Stimulated activated CD4-positive, alpha-beta T cell treated with anti-CD3 and anti-CD28 coated beads, Interleukin-4, amount 100 ng/mL, for 24 hours (primary cell): ENCODE measurements around the gene MBOAT2.
A peak's percentile ranks its signal among the peaks of the same experiment; 100 is the strongest.
"Not testable (repeated sequence)": the region's sequence is repeated elsewhere in the genome, so short reads cannot be mapped to it uniquely, and the experiment has no call there.

ENCODE experiments used
- DNase-seq: peaks from one replicate; pipeline ENCODE4 v3.0.0-alpha.2; 2020

The MBOAT2 gene

DNA sequence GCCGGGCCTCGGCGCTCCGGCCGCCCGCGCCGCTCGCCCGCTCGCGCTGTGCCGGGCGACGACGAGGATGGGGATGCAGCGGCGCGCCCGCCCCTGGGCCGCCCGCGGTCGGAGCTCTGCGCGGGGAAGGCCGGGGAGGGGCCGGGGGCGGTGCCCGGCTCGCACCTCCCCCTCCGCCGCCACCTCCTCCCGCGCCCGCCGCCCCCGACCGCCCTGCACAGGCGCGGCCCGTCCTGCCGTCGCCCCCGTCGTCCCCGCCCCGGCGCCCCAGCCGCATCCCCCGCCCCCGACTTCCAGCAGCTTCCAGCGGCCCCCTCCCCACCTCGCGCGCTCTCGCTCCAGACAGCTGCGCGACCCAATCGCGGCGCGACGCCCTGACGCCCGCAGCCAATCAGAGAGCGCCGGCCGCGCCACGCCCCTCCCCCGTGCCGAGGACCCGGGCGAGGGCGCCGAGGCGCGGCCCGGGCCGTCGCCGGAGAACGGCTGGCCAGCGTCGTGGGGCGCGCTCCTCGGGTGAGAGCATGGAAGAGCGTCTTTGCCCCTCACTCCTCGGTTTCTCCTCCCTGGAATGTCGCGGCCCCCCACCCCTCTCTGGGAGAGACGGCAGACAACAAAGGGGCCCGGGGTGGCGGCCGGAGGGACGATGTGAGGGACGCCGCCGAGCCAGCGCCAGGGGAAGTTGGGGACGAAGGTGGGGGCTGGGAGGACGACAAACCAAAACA, at the start of gene MBOAT2:
Gene MBOAT2 (minus strand): TSS at position 69 of the 722 bp plus-strand sequence. CDS start 70 bp downstream, outside the sequence.
- DNase-seq = peak; percentile 72

GRCh38 chr2:9052821-9053533, 49.5 kb upstream of the MBOAT2 start:
- no peak for DNase-seq

- not testable (repeated sequence) for DNase-seq
Observed at GRCh38 chr2:9051451-9051850, 48.0 kb upstream of the MBOAT2 start.

DNA sequence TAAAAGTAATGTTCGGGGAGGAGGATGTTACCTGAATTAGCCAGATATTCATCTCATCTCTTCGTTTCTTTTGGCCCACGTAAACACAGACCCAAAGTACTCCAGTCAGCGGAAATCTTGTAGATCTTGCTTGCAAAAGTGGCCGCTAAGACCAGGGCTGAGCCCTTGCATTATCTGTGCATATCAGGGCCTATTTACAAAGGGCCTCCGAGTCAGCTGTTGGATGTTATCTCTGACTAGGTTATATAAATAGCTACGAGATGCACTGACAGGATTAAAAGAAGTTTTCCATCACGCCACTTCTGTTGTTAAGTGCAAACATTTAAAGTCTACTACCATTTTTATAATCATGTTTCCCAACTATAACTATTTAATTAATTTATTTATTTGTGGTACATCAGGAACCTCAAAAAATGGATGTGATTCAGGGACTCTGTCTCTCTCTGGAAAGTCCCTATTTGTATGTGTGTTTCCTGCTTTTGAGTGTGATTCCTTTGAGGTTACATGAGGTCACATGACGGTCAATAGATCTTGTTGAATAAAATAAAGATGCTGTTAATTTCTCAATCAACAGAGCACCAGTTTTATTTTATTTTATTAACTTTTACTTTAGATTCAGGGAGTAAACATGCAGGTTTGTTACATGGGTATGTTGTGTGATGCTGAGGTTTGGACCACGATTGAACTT, 46.8 kb upstream of the MBOAT2 start:
- no peak for DNase-seq

DNA sequence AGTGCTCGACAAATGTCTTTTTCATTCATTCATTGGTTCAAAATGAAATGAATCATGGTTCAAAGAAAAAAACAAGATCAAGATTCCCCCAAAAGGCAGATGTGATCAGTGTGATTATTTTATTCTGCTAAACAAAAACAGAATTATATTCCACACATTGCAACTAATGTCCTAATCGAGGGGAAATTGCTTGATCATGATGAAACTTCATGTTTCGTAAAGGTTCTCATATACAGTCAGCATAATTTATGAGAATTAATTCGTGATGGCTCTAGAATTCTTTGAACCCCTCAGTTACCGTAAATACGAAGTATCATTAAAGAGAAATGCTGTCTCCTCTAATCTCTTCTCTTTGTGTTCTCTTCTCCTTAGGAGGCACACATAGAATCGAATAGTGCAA, 42.1 kb upstream of the MBOAT2 start:
- no peak for DNase-seq

DNA sequence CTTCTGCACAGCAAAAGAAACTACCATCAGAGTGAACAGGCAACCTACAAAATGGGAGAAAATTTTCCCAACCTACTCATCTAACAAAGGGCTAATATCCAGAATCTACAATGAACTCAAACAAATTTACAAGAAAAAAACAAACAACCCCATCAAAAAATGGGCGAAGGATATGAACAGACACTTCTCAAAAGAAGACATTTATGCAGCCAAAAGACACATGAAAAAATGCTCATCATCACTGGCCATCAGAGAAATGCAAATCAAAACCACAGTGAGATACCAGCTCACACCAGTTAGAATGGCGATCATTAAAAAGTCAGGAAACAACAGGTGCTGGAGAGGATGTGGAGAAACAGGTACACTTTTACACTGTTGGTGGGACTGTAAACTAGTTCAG, 40.0 kb upstream of the MBOAT2 start:
- not testable (repeated sequence) for DNase-seq

- no peak for DNase-seq
Observed at GRCh38 chr2:9037166-9037565, 33.7 kb upstream of the MBOAT2 start.

DNA sequence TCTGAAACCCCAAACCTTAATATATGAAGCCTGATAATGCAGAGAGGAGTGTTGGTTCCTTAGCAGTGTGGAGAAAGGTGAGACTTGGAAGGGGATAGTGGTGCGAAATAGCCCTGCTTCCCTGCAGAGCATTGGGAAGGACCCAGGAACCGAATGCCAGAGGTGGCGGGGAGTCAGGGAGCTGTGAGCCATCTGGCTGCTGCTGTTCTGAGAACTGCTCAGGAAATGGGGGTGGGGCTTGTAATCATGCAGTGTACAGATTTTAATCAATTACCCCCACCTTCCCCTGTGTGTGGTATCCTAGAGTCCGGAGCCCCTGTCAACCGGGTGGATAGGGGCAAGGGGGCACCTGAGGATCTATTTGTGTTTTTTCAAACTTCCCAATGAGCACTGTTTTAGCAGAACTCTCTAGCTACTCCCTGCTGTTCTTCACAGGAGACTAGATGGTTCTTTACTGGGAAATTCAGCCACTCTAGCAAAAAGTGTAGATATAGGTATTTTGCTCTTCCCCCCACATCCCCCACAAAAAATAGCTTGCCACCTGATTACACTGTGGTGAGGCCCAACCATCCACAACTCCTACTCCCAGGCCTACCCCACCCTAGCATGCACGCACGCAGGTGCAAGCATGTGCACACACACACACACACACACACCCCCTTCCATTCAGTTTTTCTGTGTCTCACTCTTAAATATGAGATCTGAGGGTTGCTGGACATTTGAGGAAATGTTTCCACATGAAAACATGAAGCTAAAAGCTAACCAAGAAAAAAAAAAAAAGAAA, 30.1 kb upstream of the MBOAT2 start:
- no peak for DNase-seq

DNA sequence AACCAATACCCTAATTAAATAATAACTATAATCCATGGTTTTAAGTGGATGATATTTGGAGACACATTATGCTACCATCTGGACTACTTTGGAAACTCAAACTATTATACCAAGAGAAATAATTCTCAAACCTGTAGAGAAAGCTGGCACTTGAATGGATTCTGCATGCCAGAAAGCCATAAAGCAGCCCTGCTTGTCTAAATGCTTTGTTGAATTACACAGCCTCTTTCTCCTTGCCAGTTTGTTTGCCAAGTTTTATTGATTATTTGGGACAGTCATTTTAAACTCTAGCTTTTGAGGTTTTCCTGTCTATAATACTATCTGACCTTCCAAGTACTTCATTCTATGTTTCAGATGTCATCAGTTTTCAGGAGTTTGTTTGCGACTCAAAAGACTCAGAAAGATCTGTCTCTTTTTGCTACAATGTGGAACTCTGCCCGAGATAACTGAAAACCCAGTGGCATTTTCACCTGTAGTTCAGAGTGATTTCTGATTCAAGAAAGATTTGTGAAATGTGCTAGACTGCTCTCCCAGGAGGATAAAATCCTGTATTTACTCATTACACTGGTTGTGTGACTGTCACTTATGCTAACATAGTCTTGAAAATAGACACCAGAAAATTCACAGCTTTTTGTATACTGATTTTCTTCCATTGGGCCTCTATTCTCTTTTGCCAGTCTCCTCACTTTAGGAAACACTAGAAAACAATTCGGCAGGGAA, 29.2 kb upstream of the MBOAT2 start:
- no peak for DNase-seq

DNA sequence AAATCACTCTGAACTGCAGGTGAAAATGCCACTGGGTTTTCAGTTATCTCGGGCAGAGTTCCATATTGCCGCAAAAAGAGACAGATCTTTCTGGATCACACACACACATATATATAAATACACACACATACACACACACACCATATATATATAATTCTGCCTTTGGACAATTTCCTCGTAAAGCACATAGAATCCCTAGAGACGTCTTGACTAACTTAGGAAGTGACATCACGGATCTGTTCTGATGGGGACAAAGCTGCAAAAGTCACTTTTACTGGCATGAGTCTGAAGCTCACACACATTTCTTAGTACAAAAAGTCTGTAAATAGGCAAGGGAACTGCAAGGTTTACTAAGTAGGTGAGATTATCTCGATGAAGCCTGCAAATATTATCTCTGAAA, 28.6 kb upstream of the MBOAT2 start:
- DNase-seq = no peak

DNA sequence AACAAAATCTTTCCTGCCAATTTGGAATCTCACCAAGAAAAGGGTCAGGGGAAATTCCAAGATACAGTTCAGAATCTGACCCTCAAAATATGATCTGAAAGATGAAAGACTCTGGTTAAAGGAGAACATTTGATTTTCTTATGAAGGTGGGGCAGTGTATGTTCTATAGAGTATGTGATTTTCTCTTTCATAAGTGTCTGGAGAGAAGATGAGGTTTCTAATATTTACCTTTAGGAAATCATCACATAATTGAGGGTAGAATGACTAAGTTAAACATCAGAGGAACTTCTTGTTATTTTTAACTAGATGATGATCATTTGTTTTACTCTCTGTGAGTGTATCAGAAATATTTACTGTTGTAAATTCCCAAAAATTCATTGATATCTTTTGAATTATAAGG, 27.8 kb upstream of the MBOAT2 start:
- DNase-seq = no peak

GRCh38 chr2:9030841-9031240, 27.4 kb upstream of the MBOAT2 start:
- no peak for DNase-seq

DNA sequence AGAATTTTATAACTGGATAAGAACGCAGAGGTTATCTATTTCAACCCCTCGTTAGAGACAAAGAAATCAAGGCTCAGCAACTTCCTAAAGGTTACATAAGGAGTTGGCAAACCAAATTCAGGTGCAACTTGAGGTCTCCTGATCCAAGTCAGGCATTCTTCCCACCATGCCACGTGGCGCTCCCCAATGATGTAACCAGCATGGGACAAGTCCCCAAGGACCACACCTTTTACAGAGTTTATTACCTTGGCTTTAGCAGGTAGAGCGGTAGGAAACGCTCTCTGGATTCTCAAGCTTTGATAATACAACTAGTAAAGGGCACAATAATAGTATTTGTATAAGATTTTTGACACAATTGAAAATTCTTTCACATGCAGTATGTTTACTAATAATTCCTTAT, 26.7 kb upstream of the MBOAT2 start:
- no peak for DNase-seq

- DNase-seq = no peak
Observed at GRCh38 chr2:9029721-9030120, 26.2 kb upstream of the MBOAT2 start.

GRCh38 chr2:9027884-9028283, 24.4 kb upstream of the MBOAT2 start:
- DNase-seq = no peak

GRCh38 chr2:9025746-9026145, 22.3 kb upstream of the MBOAT2 start:
- DNase-seq = no peak

GRCh38 chr2:9024575-9024974, 21.1 kb upstream of the MBOAT2 start:
- DNase-seq = no peak

DNA sequence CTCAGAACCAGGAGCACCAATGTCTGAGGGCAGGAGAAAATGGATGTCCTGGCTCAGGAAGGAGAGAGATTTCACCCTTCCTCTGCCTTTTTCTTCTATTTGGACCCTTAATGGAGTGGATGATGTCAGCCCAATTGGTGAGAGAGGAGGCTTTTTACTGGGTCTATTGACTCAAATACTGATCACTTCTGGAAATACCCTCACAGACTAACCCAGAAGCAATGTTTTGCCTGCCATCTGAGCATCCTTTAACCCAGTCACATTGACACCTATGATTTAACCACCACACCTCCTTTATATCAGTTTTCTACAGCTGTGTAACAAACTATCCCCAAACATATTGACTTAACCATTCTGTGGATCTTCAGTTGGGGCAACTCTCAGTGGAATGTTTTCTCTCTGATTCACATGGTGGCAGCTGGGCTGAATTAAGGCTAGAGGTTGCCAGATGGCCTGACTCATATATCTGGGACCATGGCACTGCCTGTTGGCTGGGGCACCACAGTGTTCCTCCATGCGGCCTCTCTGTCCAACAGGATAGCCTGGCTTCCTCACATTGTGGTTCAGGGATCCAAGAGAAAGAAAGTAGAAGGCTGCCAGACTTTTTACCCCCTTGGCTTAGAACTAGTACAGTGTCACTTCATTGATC, 18.2 kb upstream of the MBOAT2 start:
- DNase-seq = no peak

DNA sequence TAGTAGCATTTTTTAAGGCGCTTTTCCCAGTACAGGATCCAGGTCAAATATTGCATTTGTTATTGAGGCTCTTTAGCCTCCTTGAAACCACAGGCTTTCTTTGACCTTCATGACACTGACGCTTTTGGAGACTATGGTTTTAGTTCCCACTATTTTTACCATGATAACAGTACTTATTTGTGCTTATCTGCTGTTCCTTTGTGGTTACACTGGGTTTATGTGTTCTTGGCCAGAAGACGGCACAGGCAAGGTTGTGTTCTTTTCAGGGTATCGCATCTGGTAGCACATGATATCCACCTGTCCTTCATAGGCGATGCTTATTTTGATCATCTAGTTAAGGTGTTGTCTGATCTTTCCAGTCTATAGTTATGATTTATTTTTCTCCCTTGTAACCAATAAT, 16.8 kb upstream of the MBOAT2 start:
- DNase-seq = no peak

GRCh38 chr2:9018534-9018933, 15.1 kb upstream of the MBOAT2 start:
- DNase-seq = no peak

- no peak for DNase-seq
Observed at GRCh38 chr2:9018109-9018508, 14.6 kb upstream of the MBOAT2 start.

DNA sequence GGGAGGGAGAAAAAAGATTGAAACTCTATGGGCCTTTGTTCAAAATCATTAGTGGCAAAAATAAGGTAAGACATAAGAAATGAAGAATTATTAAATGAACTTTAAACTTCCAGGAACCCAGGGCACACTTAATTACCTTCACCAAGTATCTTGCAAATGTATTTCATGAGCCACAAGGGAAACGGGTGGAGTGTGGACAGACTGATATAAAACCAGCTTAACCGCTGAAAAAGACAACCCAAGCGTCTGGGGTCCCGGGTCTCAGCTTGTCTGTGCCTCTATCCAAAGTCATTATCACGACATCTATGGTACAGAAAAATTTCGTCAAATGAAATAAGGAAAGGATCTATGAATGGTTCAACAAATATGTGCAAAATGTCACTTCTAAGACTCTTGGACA, 13.9 kb upstream of the MBOAT2 start:
- no peak for DNase-seq
